NCI-H226 (cell line): ENCODE data around the gene SEPTIN5.

Source experiments
- DNase-seq: peaks from one replicate; pipeline ENCODE4 v3.0.0-alpha.2; 2015

The SEPTIN5 gene

GRCh38 chr22:19735665-19736510, 21.6 kb downstream of the SEPTIN5 start:
- no peak for DNase-seq

- no peak for DNase-seq
These were observed 23.8 kb downstream of the SEPTIN5 start for GRCh38 chr22:19737846-19738663.

- no peak for DNase-seq
These were observed 24.6 kb downstream of the SEPTIN5 start for GRCh38 chr22:19738664-19739447.

GRCh38 chr22:19739448-19739895, 25.2 kb downstream of the SEPTIN5 start:
- no peak for DNase-seq

GRCh38 chr22:19739911-19740449, 25.7 kb downstream of the SEPTIN5 start:
- no peak for DNase-seq

GRCh38 chr22:19740586-19740985, 26.3 kb downstream of the SEPTIN5 start:
- no peak for DNase-seq

GRCh38 chr22:19741053-19741452, 26.8 kb downstream of the SEPTIN5 start:
- DNase-seq, result no peak

- no peak for DNase-seq
These were observed 28.1 kb downstream of the SEPTIN5 start for GRCh38 chr22:19742160-19743066.

- no peak for DNase-seq
These were observed 28.8 kb downstream of the SEPTIN5 start for GRCh38 chr22:19743081-19743480.

GRCh38 chr22:19743651-19744050, 29.3 kb downstream of the SEPTIN5 start:
- DNase-seq, result no peak

- no peak for DNase-seq
These were observed 30.2 kb downstream of the SEPTIN5 start for GRCh38 chr22:19744350-19745006.

GRCh38 chr22:19745155-19746101, 31.1 kb downstream of the SEPTIN5 start:
- DNase-seq, result no peak

GRCh38 chr22:19746726-19747125, 32.4 kb downstream of the SEPTIN5 start:
- DNase-seq, result no peak

GRCh38 chr22:19747551-19747950, 33.2 kb downstream of the SEPTIN5 start:
- no peak for DNase-seq

GRCh38 chr22:19748139-19748538, 33.8 kb downstream of the SEPTIN5 start:
- DNase-seq, result no peak

- DNase-seq, result no peak
These were observed 34.8 kb downstream of the SEPTIN5 start for GRCh38 chr22:19748991-19749664.

GRCh38 chr22:19749876-19750275, 35.6 kb downstream of the SEPTIN5 start:
- no peak for DNase-seq

- DNase-seq, result no peak
These were observed 36.5 kb downstream of the SEPTIN5 start for GRCh38 chr22:19750507-19751490.
